GM12878 (cell line): ENCODE measurements around the gene ATG10. TPM values are rescaled to one million over a fixed set of nuclear protein-coding genes. Genes with fewer than 3 reads are reported as not detected.

ENCODE experiments used
- ATAC-seq: fragments of 200-7000 bp; cut with Tn5 transposase; 3 replicates; pipeline ENCODE4 v1.9.1; 2020; ENCODE audit warnings: mild to moderate bottlenecking, moderate library complexity
- BruUV-seq: library from RNA; stranded (reverse); fragments of 400-500 nt; replicated peaks from 2 replicates; lab custom pipeline; 2021; lab: Mats Ljungman, UMichigan
- CTCF ChIA-PET: fragments of 300-600 bp; sonication (Branson Sonifier 250); formaldehyde crosslinking; extraction: SDS; loops from one replicate; lab custom pipeline; 2021; ENCODE audit warnings: inconsistent platforms; lab: Yijun Ruan, JAX
- POLR2A ChIA-PET: fragments of 350-600 bp; formaldehyde crosslinking; extraction: SDS; loops from one replicate; lab custom pipeline; 2021; ENCODE audit warnings: inconsistent platforms; lab: Charles Lee
- RAD21 ChIA-PET: fragments of 300-600 bp; sonication (Branson Sonifier 250); formaldehyde crosslinking; loops from one replicate; lab custom pipeline; 2023; ENCODE audit warnings: antibody characterized with exemption; ENCODE audit not compliant: unreplicated experiment; lab: Charles Lee
- SMC1A ChIA-PET: fragments of 300-600 bp; sonication (Branson Sonifier 250); formaldehyde crosslinking; loops from one replicate; lab custom pipeline; 2023; ENCODE audit not compliant: unreplicated experiment, uncharacterized antibody; lab: Charles Lee
- DNase-seq: peaks from one replicate; pipeline ENCODE4 v3.0.0-alpha.2; 2011; ENCODE audit warnings: low read depth, low spot score
- FAIRE-seq: peaks from 3 replicates; lab custom pipeline; 2011; peaks lifted over from hg19 to GRCh38; lab: Jason Lieb, UNC
- H2AFZ ChIP-seq: 2 replicates; pipeline ENCODE4 v1.6.0; 2011; ENCODE audit warnings: low read depth, low read length, control low read depth; ENCODE audit not compliant: control insufficient read depth
- H3K27ac ChIP-seq: 2 replicates; pipeline ENCODE4 v1.5.1; 2011; ENCODE audit warnings: control low read depth; ENCODE audit not compliant: control insufficient read depth, insufficient read depth
- H3K27me3 ChIP-seq, 2 experiments: replicated peaks in 1 of 2; 2 replicates each; pipeline versions ENCODE4 v1.6.0 to v1.6.1; 2011; ENCODE audit warnings: low read length in 1 of 2; ENCODE audit not compliant: control insufficient read depth in 2 of 2, insufficient read depth in 2 of 2
- H3K36me3 ChIP-seq, 2 experiments: 2 replicates each; pipeline ENCODE4 v1.5.1; 2011; ENCODE audit warnings: low read length in 1 of 2; ENCODE audit not compliant: control insufficient read depth in 2 of 2, insufficient read depth in 2 of 2
- H3K4me1 ChIP-seq: 2 replicates; pipeline ENCODE4 v1.6.1; 2011; ENCODE audit warnings: mild to moderate bottlenecking, low read length, moderate library complexity, mixed read lengths; ENCODE audit not compliant: control insufficient read depth, insufficient read depth
- H3K4me2 ChIP-seq: 2 replicates; pipeline ENCODE4 v1.6.0; 2011; ENCODE audit warnings: control low read depth; ENCODE audit not compliant: control insufficient read depth, insufficient read depth
- H3K4me3 ChIP-seq: fragments of 200-600 bp; sonication (generic); 2 replicates; pipeline ENCODE4 v1.5.1; 2016
- H3K79me2 ChIP-seq: 2 replicates; pipeline ENCODE4 v1.6.0; 2011; ENCODE audit warnings: low read length; ENCODE audit not compliant: control insufficient read depth, insufficient read depth
- H3K9ac ChIP-seq: 2 replicates; pipeline ENCODE4 v1.8.0; 2011; ENCODE audit warnings: low read length, control low read depth, mixed read lengths; ENCODE audit not compliant: control insufficient read depth, insufficient read depth
- H3K9me3 ChIP-seq: replicated peaks from 3 replicates; pipeline ENCODE4 v1.5.1; 2011; ENCODE audit warnings: mild to moderate bottlenecking, low read length; ENCODE audit not compliant: control insufficient read depth, insufficient read depth
- H4K20me1 ChIP-seq: 2 replicates; pipeline ENCODE4 v1.6.0; 2011; ENCODE audit not compliant: control insufficient read depth, insufficient read depth
- ASH2L ChIP-seq: fragments of 300-600, 200-600 bp; sonication (generic); IDR thresholded peaks from 2 replicates; pipeline ENCODE4 v1.6.1; 2017; ENCODE audit warnings: low read depth, mild to moderate bottlenecking, borderline replicate concordance
- CHD1 ChIP-seq: IDR thresholded peaks from 2 replicates; pipeline ENCODE4 v1.6.1; 2012; ENCODE audit warnings: low read depth, low read length, improper control_type of control experiment
- CUX1 ChIP-seq: IDR thresholded peaks from 2 replicates; pipeline ENCODE4 v1.6.1; 2012; ENCODE audit warnings: improper control_type of control experiment, low read depth, low read length; ENCODE audit not compliant: insufficient replicate concordance
- DPF2 ChIP-seq: fragments of 450-650 bp; IDR thresholded peaks from 2 replicates; pipeline ENCODE4 v1.6.1; 2017; ENCODE audit warnings: mild to moderate bottlenecking
- EZH2 ChIP-seq: IDR thresholded peaks from 2 replicates; pipeline ENCODE4 v1.6.1; 2012; ENCODE audit warnings: low read depth, mild to moderate bottlenecking, control low read depth, inconsistent platforms, low read length, borderline replicate concordance; ENCODE audit not compliant: control insufficient read depth
- FOS ChIP-seq: IDR thresholded peaks from 3 replicates; pipeline ENCODE4 v1.6.1; 2011; ENCODE audit warnings: borderline replicate concordance; ENCODE audit not compliant: insufficient read length; ENCODE audit errors: extremely low read depth
- FOXM1 ChIP-seq: IDR thresholded peaks from 2 replicates; pipeline ENCODE4 v1.6.1; 2012; ENCODE audit warnings: low read depth, mild to moderate bottlenecking, inconsistent platforms, low read length, moderate library complexity
- HCFC1 ChIP-seq: fragments of 150-350 bp; IDR thresholded peaks from 2 replicates; pipeline ENCODE4 v1.6.1; 2014; ENCODE audit warnings: low read length
- HDGF ChIP-seq: fragments of 450-650 bp; IDR thresholded peaks from 2 replicates; pipeline ENCODE4 v1.6.1; 2016; ENCODE audit warnings: antibody characterized with exemption
- MEF2B ChIP-seq: fragments of 450-650 bp; IDR thresholded peaks from 2 replicates; pipeline ENCODE4 v1.6.1; 2018; ENCODE audit warnings: mild to moderate bottlenecking, moderate library complexity; ENCODE audit not compliant: partially characterized antibody, poor library complexity, severe bottlenecking
- NBN ChIP-seq: fragments of 450-650 bp; IDR thresholded peaks from 2 replicates; pipeline ENCODE4 v1.6.1; 2016
- NR2C2 ChIP-seq: IDR thresholded peaks from 2 replicates; pipeline ENCODE4 v1.6.1; 2011; ENCODE audit warnings: borderline replicate concordance, low read depth; ENCODE audit not compliant: control insufficient read depth, insufficient read length
- NRF1 ChIP-seq: conservative IDR thresholded peaks from 2 replicates; pipeline ENCODE4 v1.6.1; 2011; ENCODE audit warnings: mild to moderate bottlenecking, low read depth, low read length, improper control_type of control experiment
- PAX8 ChIP-seq: fragments of 450-650 bp; IDR thresholded peaks from 2 replicates; pipeline ENCODE4 v1.6.1; 2017; ENCODE audit warnings: mild to moderate bottlenecking, moderate library complexity
- RCOR1 ChIP-seq: conservative IDR thresholded peaks from 2 replicates; pipeline ENCODE4 v1.6.1; 2012; ENCODE audit warnings: low read depth, low read length, improper control_type of control experiment
- SMAD1 ChIP-seq: fragments of 450-650 bp; IDR thresholded peaks from 2 replicates; pipeline ENCODE4 v1.6.1; 2018; ENCODE audit warnings: mild to moderate bottlenecking, low read depth; ENCODE audit not compliant: partially characterized antibody
- SMC3 ChIP-seq: IDR thresholded peaks from 2 replicates; pipeline ENCODE4 v1.6.1; 2011; ENCODE audit warnings: low read length, improper control_type of control experiment, borderline replicate concordance
- SPI1 ChIP-seq: IDR thresholded peaks from 2 replicates; pipeline ENCODE4 v1.6.1; 2011; ENCODE audit warnings: low read depth, mild to moderate bottlenecking, low read length, moderate library complexity, borderline replicate concordance; ENCODE audit not compliant: insufficient read depth
- SREBF1 ChIP-seq: IDR thresholded peaks from 2 replicates; pipeline ENCODE4 v1.6.1; 2012; ENCODE audit warnings: mild to moderate bottlenecking, low read length
- SUZ12 ChIP-seq: fragments of 200-600 bp; sonication (generic); IDR thresholded peaks from one replicate; pipeline ENCODE4 v1.6.1; 2018; ENCODE audit warnings: antibody characterized with exemption, mild to moderate bottlenecking; ENCODE audit not compliant: unreplicated experiment
- ZNF274 ChIP-seq: IDR thresholded peaks from one replicate; pipeline ENCODE4 v1.8.0; 2011; ENCODE audit not compliant: insufficient read length, insufficient read depth
- WGBS: methylation state at CpG from one replicate; pipeline ENCODE4 v1.1.6; 2016; ENCODE audit warnings: low lambda C conversion rate; ENCODE audit not compliant: insufficient replicate concordance, insufficient coverage; ENCODE audit errors: missing lambda C conversion rate; 5-methylcytosine and 5-hydroxymethylcytosine counted together
- in situ Hi-C: fragments of 300-500 bp; cut with MboI; formaldehyde crosslinking; loops from 9 replicates; pipeline ENCODE4 v1.14.3; 2018; ENCODE audit warnings: mixed read lengths
- intact Hi-C: fragments of 100-400 bp; cut with micrococcal nuclease; formaldehyde crosslinking; loops from one replicate; pipeline ENCODE4 v1.14.2; 2022; ENCODE audit not compliant: unreplicated experiment
- polyA plus RNA-seq, 11 experiments: library from polyadenylated mRNA; depleted of rRNA in 4 of 11; unstranded in 6 of 11; stranded (reverse) in 5 of 11; fragments of >200 nt; fragmentation: Nextera tagmentation in 4 of 11; fragmentation: Illumina TruSeq in 1 of 11; extraction: Ambion mirVana in 4 of 11; extraction: Trizol in 1 of 11; gene quantifications; 1 replicate in 1 of 11; 2 replicates in 10 of 11; pipeline versions ENCODE4 v1.2.1 to v1.2.3, GENCODE V29; 2011 to 2016; ENCODE audit warnings: inconsistent platforms in 2 of 11, missing spikeins in 2 of 11, low read depth in 1 of 11
- total RNA-seq, 4 experiments: library from RNA; depleted of rRNA in 3 of 4; stranded (reverse); fragments of >200 nt in 3 of 4; fragmentation: Illumina TruSeq in 1 of 4; extraction: Trizol in 1 of 4; gene quantifications; 2 replicates each; pipeline versions ENCODE4 v1.2.1 to v1.2.3, GENCODE V29; 2013 to 2021

Gene ATG10
- total and polyA plus RNA-seq, 10 of the 15 experiments (the other 5 are each of a cell fraction or from before 2014, with no cell fraction given) = 3.8 to 14.4 (median 6.5) TPM

DNA sequence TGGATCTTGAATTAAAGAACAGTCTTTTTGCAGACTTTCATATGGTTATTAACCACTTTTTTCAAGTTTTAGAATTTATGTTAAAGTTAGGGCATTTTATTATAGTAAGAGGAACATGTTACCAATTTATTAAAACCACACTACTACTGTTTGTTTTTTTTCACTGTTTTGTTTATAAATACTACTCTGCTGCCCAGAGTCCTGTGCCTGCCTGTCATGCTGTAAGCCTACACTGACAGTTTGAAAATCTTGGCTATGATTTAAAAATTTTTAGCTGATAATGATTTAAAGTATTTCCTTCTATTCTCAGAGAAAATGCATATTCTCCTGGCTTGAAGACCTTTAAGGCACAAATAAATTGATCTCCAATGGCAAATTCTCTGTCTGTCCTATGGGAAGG lies 177.6 kb downstream of the ATG10 start (continued):
- TF ChIP-seq CUX1 (no peak), NRF1 (no peak), DPF2 (no peak), CHD1 (no peak), PAX8 (no peak)

- H3K27ac ChIP-seq = no peak overlapping the region
- ChIA-PET POLR2A (interaction anchor here (0.9 kb wide), 1 partner anchor 73 kb away, joined by 3 read pairs; no protein-coding TSS in a partner anchor), RAD21 (interaction anchor here (2.0 kb wide), 1 partner anchor 14 kb away, joined by 8 read pairs; no protein-coding TSS in a partner anchor), SMC1A (interaction anchor here (1.5 kb wide), 1 partner anchor 37 kb away, joined by 4 read pairs; no protein-coding TSS in a partner anchor), CTCF (interaction anchor here (0.6 to 2.5 kb wide), 3 partner anchors 14 to 44 kb away, joined by 3 to 7 read pairs (median 6); no protein-coding TSS in a partner anchor)
- no peak overlapping the region for H3K4me3 ChIP-seq
- DNase-seq (no peak), FAIRE-seq (no peak), ATAC-seq (no peak)
- no peaks in the 10 kb centered on the region for H3K27me3 ChIP-seq
- H3K4me2 ChIP-seq = no peak overlapping the region
- H2AFZ ChIP-seq = no peak overlapping the region
- no peaks in the 10 kb centered on the region for H3K36me3 ChIP-seq
- H3K9me3 ChIP-seq = no peaks in the 10 kb centered on the region
- in situ Hi-C loops = no loop called here
- 73% methylated on average over 3 of the region's 3 CpGs for WGBS
- H4K20me1 ChIP-seq = no peaks in the 10 kb centered on the region
- intact Hi-C loops = no loop called here
- no peaks in the 10 kb centered on the region for H3K79me2 ChIP-seq
- no TSS peak for BruUV-seq
- H3K9ac ChIP-seq = no peak overlapping the region
- H3K4me1 ChIP-seq = no peaks in the 10 kb centered on the region
- TF ChIP-seq SMAD1 = no peak
- no peak for TF ChIP-seq NR2C2
- no peak for TF ChIP-seq SMC3
- TF ChIP-seq EZH2 = no peak
- TF ChIP-seq SUZ12 = no peak
- no peak for TF ChIP-seq FOXM1
- TF ChIP-seq SREBF1 = no peak
- no peak for TF ChIP-seq HCFC1
- no peak for TF ChIP-seq FOS
- no peak for TF ChIP-seq ZNF274
- TF ChIP-seq MEF2B = no peak
- TF ChIP-seq RCOR1 = no peak
- TF ChIP-seq ASH2L = no peak
- no peak for TF ChIP-seq NBN
- no peak for TF ChIP-seq HDGF
- no peak for TF ChIP-seq SPI1
Measured at GRCh38 chr5:82150559-82150958, 178.7 kb downstream of the ATG10 start.
